Nucleus accumbens (tissue), 56 donors: Measurements from ENCODE around the gene KRT31.
"Not testable (repeated sequence)": the region's sequence is repeated elsewhere in the genome, so short reads cannot be mapped to it uniquely, and the experiment has no call there.

ENCODE experiments used
- DNase-seq, 56 donors: peaks; one replicate each; lab custom pipeline; 2025; lab: John Stamatoyannopoulos, UW

The KRT31 gene

GRCh38 chr17:41418116-41418860 lies 20.9 kb upstream of the KRT31 start:
- DNase-seq = no peak

DNA sequence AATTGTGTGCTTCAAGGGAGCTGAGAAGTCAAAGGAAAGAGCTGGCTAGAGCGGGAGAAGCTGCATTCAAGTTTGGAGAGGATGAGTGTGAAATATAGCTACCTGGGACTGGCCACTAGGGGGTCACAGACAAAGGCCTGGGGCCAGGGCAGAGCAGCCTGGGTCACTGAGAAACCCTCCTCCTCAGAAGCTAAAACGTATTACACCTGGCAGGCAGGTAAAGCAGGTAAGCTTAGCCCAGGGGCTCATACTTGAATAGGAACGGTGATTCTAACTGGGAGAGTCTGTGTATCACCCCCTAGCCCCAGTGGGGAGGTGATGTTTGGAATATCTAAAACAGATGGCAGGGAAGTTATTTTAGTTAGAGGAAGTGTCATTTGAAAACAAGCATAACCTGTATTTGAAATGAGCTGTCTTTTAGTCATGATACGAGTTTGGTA lies 20.2 kb upstream of the KRT31 start:
- no peak for DNase-seq

- DNase-seq = no peak
Measured at GRCh38 chr17:41417127-41417526, 19.7 kb upstream of the KRT31 start.

DNA sequence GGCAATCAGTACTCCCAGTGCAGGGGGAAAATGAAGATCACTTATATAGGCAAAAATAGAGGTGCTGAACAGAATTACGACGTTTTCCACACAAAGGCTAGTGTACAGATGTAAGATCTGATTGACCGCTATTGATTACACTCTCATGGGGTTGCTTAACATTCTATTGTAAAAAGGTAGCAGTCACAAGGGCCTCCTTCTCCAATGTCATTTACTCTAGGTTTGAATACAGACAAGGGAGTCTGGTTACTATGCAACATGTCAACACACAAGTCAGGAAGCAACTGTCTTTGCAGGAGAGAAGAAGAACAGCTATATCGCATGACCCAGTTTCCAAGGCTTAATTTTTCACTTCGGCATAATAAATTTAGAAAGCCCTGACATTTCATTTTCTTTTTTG lies 19.1 kb upstream of the KRT31 start:
- no peak for DNase-seq

DNA sequence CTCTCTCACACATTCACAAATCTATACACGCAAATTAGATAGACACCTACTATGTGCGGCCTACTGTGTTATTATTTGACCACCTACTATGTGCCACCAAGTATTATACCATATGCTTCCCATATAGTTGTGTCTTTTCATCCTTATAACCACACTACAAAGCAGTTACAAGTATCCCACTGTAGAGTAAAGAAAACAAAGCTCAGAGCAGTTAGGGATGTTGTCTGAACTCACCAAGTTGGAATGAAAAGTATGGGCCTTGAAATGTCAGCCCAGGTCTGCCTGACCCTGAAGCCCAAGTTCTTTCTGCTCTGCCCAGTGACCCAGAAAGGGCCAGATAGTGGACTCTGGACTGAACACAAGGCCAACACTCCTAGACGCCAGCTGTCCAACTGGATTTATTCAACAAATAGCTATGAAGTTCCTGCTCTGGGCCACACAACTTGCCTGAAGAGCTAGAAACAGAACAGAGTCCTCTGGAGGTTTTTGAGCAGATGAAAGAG lies 18.5 kb upstream of the KRT31 start:
- no peak for DNase-seq

DNA sequence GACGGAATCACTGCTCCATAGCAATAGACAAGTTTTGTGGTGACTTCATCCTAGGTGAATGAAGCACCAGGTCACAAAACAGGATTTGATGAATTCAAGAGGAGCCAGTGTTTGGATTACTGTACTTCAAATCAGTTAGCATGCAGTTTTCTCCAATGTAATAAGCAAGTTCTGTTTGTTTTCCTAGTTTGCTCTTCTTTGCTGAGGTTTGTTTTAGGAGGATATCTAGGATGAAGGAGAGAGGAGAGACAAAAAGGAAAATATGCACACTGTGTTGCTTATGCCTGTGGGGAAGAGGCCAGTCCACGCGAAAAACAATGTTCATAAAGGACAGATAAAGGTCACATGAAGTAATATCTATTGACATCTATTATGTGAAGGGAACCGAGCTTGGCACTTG lies 18.0 kb upstream of the KRT31 start:
- DNase-seq = no peak

DNA sequence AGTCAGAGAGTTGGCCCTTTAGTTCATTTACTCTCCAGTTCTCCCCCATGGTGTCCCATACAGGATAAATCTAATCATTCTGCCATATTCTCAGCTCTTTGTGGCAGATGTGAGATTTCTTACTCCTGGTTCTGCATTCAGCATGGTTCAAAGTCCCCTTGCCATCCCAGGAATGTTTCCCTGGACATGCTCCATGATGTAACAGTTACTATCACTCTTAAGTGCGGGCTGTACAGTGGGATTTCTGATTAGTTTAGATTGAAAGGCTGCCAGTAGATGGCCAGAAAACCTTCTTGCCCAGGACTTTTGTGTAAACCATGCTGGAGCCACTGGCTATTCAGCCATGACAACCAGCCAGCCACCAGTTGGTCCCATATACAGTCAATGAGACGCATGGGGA lies 16.6 kb upstream of the KRT31 start:
- no peak for DNase-seq

- DNase-seq = peak in 1 of 56 donors; percentile 4
Measured at GRCh38 chr17:41413353-41413957, 16.0 kb upstream of the KRT31 start.

DNA sequence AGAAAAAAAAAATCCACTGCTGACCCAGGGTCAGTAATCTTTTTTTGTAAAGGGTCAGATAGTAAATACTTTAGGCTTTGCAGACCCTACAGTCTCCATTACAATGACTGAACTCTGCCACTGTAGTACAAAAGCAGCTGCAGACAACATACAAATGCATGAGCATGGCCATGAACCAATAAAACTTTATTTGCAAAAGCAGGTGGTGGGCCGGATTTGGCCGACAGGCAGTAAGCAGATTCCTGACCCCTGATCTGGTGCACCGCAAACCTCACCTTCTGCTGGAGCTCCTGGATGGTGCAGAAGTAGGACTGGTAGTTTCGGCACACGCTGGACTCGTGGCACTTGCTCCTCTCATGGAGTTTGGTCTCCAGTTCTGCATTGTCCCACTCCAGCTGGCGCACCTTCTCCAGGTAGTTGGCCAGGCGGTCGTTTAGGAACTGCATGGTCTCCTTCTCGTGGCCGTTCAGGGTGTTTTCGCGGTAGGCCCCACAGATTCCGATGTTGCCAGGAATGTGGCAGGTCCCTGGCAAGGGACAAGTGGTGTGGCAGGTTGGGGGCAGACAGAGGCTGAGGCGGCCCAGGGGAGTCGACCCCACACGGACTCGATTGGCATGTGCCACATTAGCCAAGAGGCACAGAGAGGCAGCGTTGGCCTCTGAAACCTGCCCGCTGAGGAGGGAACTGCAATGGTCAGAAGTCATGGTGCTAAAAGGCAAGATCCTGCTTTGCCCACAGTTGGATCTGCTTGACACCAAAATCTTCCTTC lies 13.8 kb upstream of the KRT31 start:
- no peak for DNase-seq

DNA sequence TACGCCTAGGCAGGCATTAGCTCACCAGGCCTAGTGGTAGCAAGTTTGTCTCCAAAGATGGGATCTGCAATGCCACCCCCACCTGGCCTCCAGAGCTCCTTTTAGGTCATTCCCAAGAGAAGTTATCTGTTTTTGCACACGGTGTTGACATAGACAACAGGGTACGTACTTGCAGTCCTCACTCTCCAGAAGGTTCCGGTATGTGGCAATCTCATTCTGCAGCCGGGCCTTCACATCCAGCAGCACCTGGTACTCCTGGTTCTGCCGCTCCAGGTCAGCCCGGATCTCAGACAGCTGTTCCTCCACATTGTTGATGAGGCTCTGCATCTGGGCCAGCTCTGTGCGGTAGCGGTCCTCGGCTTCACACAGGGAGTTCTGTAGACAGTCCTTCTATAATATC lies 9.8 kb upstream of the KRT31 start:
- no peak for DNase-seq

DNA sequence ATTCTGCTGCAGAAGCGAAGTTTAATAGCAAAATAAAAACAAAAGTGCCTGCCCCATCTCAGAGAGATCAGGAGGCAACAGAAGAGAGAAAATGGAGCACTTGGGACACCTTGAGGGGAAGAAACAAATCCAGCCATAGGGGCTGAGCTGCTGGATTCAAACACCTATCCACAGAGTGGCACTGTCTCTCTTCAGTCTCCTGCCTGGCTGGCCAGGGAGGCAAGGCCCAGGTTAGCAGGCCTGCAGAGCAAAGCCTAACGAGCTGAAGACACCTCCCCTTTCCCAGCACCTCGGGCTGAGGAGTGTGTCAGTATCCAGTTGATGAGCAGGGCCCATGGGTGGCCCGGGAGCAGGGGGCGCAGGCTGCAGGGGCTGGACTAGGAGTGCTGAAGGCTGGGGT lies 8.8 kb upstream of the KRT31 start:
- DNase-seq = no peak

DNA sequence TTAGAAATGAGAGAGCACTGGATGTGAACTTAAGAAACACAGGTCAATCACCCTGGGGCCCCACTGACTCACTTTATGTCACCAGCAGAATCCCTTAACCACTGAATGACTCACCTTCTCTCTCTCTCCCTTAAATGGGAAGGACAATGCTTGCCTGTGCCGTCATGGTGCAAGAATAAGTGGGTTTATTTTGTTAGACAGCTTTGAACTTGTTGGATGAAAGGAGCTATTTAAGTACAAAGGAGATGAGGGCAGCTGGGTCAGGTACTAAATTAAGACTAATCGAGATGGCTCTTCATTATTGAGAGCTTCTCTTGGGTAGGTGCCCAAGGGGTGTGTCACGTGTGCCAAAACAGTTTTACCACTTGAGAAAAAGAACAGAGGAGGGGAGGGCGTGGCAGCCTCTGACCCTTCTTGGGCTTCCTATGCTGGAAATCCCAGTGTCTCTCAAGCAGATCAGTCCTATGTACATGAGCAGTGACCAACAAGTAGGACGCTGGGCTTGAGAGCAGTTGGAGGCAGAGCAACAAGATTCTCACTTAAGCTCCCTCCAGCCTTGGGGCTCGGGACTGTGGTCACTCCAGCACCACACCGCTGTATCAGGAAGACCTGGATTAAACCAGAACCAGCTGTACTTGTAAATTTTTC lies 6.7 kb upstream of the KRT31 start:
- no peak for DNase-seq

GRCh38 chr17:41403404-41404023 lies 6.1 kb upstream of the KRT31 start:
- DNase-seq = no peak

DNA sequence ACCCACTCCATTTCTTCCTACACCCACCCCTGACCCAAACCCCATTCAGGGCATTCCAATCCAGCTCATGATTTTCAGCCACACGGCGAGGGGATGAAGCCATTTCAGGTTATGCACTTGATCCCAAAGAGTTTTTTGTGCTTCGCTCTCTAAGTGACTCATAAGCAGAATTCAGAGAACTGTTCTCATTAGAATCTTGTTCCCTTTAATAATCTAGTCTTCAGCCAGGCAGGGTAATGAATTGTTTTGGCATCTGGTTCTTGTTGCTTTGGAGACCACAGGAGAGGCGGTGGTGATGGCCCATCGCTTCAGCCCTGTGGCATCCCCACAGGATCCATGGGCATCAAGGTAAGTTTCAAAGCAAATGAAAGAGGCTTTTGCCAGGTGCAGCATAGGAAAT lies 4.8 kb upstream of the KRT31 start:
- peak in 1 of 56 donors; percentile 44 for DNase-seq

DNA sequence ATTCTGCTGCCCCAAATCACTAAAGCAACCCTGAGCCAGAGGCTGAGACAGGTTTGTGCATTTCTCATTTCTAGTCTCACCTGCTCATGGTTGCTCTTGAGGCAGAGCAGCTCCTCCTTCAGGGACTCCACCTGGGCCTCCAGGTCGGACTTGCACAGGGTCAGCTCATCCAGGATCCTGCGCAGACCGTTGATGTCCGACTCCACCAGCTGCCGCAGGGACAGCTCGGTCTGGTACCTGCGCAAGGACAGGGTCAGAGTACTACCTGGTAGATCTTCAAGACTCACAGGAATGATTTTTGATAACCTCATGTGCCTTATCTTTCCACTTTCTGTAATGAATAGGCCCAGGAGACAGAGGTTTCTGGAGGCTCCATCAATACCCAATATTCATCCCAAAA lies 1.1 kb downstream of the KRT31 start:
- DNase-seq = no peak

- DNase-seq = no peak
Measured at GRCh38 chr17:41395611-41396010, 1.8 kb downstream of the KRT31 start.

DNA sequence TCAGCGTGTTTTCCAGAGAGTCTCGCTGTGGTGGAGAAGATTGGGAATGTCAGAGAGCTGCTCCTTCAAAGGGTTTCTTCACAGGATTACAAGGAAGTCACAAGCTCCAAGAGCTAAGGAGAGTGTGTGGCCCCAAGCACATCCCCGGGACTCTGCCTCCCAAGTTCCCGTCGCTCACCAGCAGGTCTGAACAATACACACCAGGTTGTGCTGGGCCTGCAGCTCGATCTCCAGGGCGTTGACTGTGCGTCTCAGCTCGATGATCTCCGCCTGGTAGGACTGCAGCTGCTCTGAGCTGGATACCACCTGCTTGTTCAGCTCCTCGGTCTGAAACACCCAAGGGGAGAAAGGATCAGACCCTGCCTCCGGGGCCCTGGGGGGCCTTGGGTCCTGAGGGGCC lies 2.4 kb downstream of the KRT31 start:
- not testable (repeated sequence) for DNase-seq

GRCh38 chr17:41394254-41394996 lies 3.0 kb downstream of the KRT31 start:
- DNase-seq = no peak

- no peak for DNase-seq
Measured at GRCh38 chr17:41393826-41394225, 3.6 kb downstream of the KRT31 start.

DNA sequence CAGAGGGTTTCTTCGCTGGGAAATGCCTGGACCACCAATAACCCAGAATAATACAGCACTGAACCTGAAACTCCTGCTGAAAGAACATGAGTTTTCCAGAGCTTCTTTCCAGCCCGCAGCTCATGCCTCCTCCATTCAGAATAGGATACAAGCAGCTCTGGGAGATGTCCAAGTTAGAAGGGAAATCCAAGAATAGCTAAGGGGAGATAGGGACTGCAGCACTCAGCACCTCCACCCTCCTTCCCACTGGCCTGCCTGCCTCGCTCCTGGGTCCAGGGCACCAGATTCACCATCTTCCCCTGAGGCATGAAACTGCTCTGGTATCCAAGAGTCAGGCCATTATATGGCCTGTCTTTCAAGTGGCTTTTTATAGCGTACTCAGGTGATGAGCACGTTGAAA lies 4.1 kb downstream of the KRT31 start:
- DNase-seq = no peak
